PC-9 (cell line): ENCODE data around the gene ANKRD13B. TPM values are rescaled to one million over a fixed set of nuclear protein-coding genes. Genes with fewer than 3 reads are reported as not detected.

Experiments
- BruUV-seq: library from RNA; stranded (reverse); fragments of 400-500 nt; replicated peaks from 2 replicates; lab custom pipeline; 2021; lab: Mats Ljungman, UMichigan
- CTCF ChIA-PET: fragments of 300-600 bp; sonication (Branson Sonifier 250); formaldehyde crosslinking; loops from one replicate; lab custom pipeline; 2022; ENCODE audit warnings: antibody characterized with exemption; lab: Charles Lee
- POLR2A ChIA-PET: fragments of 300-600 bp; sonication (Branson Sonifier 250); formaldehyde crosslinking; loops from one replicate; lab custom pipeline; 2022; ENCODE audit warnings: antibody characterized with exemption; ENCODE audit not compliant: unreplicated experiment; lab: Charles Lee
- DNase-seq, 2 experiments: peaks; one replicate each; pipeline versions ENCODE4 v3.0.0 to v3.0.0-alpha.2; 2015 to 2022; ENCODE audit warnings: mixed read lengths in 1 of 2
- H2AFZ ChIP-seq: fragments of 200-600 bp; sonication (generic); 2 replicates; pipeline ENCODE4 v1.8.1; 2017; ENCODE audit warnings: antibody characterized with exemption
- H3F3A ChIP-seq: fragments of 200-600 bp; sonication (generic); 2 replicates; pipeline ENCODE4 v1.8.1; 2017; ENCODE audit warnings: antibody characterized with exemption, mild to moderate bottlenecking, low read depth; ENCODE audit not compliant: insufficient read depth
- H3K27ac ChIP-seq: fragments of 200-600 bp; sonication (generic); 2 replicates; pipeline ENCODE4 v1.6.1; 2016; ENCODE audit warnings: mixed run types
- H3K27me3 ChIP-seq: fragments of 200-600 bp; sonication (generic); 2 replicates; pipeline ENCODE4 v1.6.1; 2016; ENCODE audit warnings: low read depth, mixed run types; ENCODE audit not compliant: insufficient read depth
- H3K36me3 ChIP-seq: fragments of 200-600 bp; sonication (generic); 2 replicates; pipeline ENCODE4 v1.6.1; 2016; ENCODE audit warnings: low read depth, mixed run types
- H3K4me1 ChIP-seq: fragments of 200-600 bp; sonication (generic); replicated peaks from 2 replicates; pipeline ENCODE4 v1.6.1; 2016; ENCODE audit warnings: mixed run types; ENCODE audit not compliant: insufficient read depth
- H3K4me2 ChIP-seq: fragments of 200-600 bp; sonication (generic); 2 replicates; pipeline ENCODE4 v1.6.1; 2017; ENCODE audit warnings: mixed run types
- H3K4me3 ChIP-seq: fragments of 200-600 bp; sonication (generic); 2 replicates; pipeline ENCODE4 v1.6.1; 2016; ENCODE audit warnings: mixed run types
- H3K79me2 ChIP-seq: fragments of 200-600 bp; sonication (generic); 2 replicates; pipeline ENCODE4 v1.6.1; 2017; ENCODE audit warnings: low read depth, mixed run types
- H3K9me2 ChIP-seq: fragments of 200-600 bp; sonication (generic); 2 replicates; pipeline ENCODE4 v1.8.1; 2017; ENCODE audit warnings: mild to moderate bottlenecking; ENCODE audit not compliant: insufficient read depth
- H3K9me3 ChIP-seq: fragments of 200-600 bp; sonication (generic); 2 replicates; pipeline ENCODE4 v1.8.1; 2016; ENCODE audit warnings: low read depth; ENCODE audit not compliant: insufficient read depth
- H4K20me1 ChIP-seq: fragments of 200-600 bp; sonication (generic); 2 replicates; pipeline ENCODE4 v1.8.1; 2017; ENCODE audit not compliant: insufficient read depth
- CTCF ChIP-seq: fragments of 200-600 bp; sonication (generic); conservative IDR thresholded peaks from 2 replicates; pipeline ENCODE4 v1.6.1; 2017; ENCODE audit warnings: mixed run types, antibody characterized with exemption, mild to moderate bottlenecking, moderate library complexity
- EZH2 ChIP-seq: fragments of 200-600 bp; sonication (generic); IDR thresholded peaks from 2 replicates; pipeline ENCODE4 v1.8.0; 2017; ENCODE audit warnings: antibody characterized with exemption, low read depth
- intact Hi-C: fragments of 100-400 bp; cut with micrococcal nuclease; formaldehyde crosslinking; loops from one replicate; pipeline ENCODE4 v1.10.0; 2022; ENCODE audit not compliant: unreplicated experiment
- total RNA-seq: library from RNA; stranded (reverse); gene quantifications from 2 replicates; pipeline ENCODE4 v1.2.3, GENCODE V29; 2021

The ANKRD13B gene
- total RNA-seq, 1 experiment from 2014 or later, result 28.4 TPM

- Histone ChIP-seq H3K27ac (no peak overlapping the region), H3K4me3 (peak overlapping the region; percentile 96; the same call in 1 of the 2 replicates)
Observed at GRCh38 chr17:29621751-29622194, 28.8 kb downstream of the ANKRD13B start.

DNA sequence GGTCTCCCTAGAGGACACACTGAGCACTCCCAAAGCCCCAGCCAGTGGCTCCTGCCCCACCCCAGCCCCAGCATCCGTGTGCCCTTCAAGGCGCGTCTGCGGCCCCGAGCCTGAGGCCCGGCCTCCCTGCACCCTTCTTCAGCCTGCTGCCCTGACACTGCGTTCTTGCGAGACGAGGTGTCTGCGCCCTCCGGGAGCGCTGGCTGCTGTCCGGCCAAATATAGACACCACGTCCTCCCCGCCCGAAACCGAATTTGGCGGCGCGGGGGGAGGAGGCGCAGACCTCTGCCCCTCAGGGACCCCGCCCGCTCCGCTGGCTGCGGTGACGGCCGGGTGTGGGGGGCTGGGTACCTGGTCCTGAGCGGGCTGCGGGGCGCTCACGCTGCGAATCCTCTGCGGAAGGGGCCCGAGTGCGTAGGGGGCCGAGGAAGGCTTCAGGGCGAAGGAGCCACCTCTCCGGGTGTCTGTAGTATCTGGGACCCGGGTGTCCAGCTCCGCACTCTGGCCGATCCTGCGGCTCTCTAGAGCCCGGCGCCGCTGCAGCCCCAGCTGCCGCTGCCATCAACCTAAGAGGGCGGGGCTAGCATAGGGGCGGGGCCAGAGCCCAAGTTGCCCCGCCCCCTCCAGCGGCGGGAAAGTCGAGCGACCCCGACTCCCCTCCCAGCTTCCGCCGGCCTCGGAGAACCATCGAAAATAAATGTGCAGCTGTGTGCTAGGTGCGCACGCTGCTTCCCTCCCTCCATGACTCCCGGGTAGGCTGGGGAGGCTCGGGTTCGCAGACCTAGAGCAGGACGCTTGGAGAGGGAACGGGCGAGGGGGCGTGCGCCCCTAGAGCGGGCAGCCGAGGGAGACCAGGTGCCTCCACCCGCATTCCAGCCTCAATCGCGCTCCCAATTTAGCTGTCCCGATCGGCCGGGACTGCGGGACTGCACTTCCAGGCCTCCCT, 29.7 kb downstream of the ANKRD13B start, which contains the start of gene CORO6:
TSS of gene CORO6 (minus strand) at position 576 of the 946 bp plus-strand sequence. CDS start 1,491 bp downstream, outside the sequence.
- H3K36me3 ChIP-seq, result no peaks in the 10 kb centered on the region
- H3K4me2 ChIP-seq, result peak within 1 kb of the TSS; percentile 86
- no TSS peak for BruUV-seq
- CTCF ChIA-PET, result interaction anchor here (0.9 kb wide), 1 partner anchor 16 kb away, joined by 3 read pairs; no protein-coding TSS in a partner anchor
- peak within 1 kb of the TSS; percentile 93 for H2AFZ ChIP-seq
- POLR2A ChIA-PET, result no interaction called here
- no peaks in the 10 kb centered on the region for H3K9me2 ChIP-seq
- peaks cover 15% of the 10 kb centered on the region; the same call in 1 of the 2 replicates for H3F3A ChIP-seq
- peaks cover 58% of the 10 kb centered on the region for H3K4me1 ChIP-seq
- no peaks in the 10 kb centered on the region for H3K9me3 ChIP-seq
- peak within 1 kb of the TSS; percentile 96 for H3K4me3 ChIP-seq
- peak within 1 kb of the TSS; percentile 36 for H3K27ac ChIP-seq
- H4K20me1 ChIP-seq, result no peaks in the 10 kb centered on the region
- no peaks in the 10 kb centered on the region for H3K79me2 ChIP-seq
- no peaks in the 10 kb centered on the region for H3K27me3 ChIP-seq
- no peak for TF ChIP-seq EZH2
- no peak for TF ChIP-seq CTCF
- DNase-seq, result peak in 1 of 2 experiments; percentile 71
- intact Hi-C loops, result loop anchor here (1.0 to 2.0 kb wide), 2 partner anchors 17 to 34 kb away; partner anchors contain the start of gene GIT1

More at GRCh38 chr17:29621751-29622194, 28.8 kb downstream of the ANKRD13B start:
- Histone ChIP-seq H3F3A (peaks cover 15% of the 10 kb centered on the region; the same call in 1 of the 2 replicates), H3K4me1 (peaks cover 58% of the 10 kb centered on the region), H2AFZ (peak overlapping the region; percentile 93; the same call in 1 of the 2 replicates), H3K4me2 (peak overlapping the region; percentile 86), H3K9me3 (no peaks in the 10 kb centered on the region), H3K36me3 (no peaks in the 10 kb centered on the region), H3K79me2 (no peaks in the 10 kb centered on the region), H3K27me3 (no peaks in the 10 kb centered on the region), H4K20me1 (no peaks in the 10 kb centered on the region), H3K9me2 (no peaks in the 10 kb centered on the region)
- TF ChIP-seq CTCF, result no peak
- no peak for TF ChIP-seq EZH2
- BruUV-seq, result TSS peak; percentile 31
- ChIA-PET CTCF (interaction anchor here (0.6 to 1.8 kb wide), 3 partner anchors 18 to 55 kb away, joined by 5 read pairs; no protein-coding TSS in a partner anchor), POLR2A (interaction anchor here (0.5 to 1.0 kb wide), 4 partner anchors 30 to 910 kb away, joined by 3 to 4 read pairs (median 3); partner anchors contain the start of gene PROCA1)
- intact Hi-C loops, result loop anchor here (1.0 to 2.0 kb wide), 2 partner anchors 18 to 33 kb away; partner anchors contain the start of gene GIT1
- peak in 1 of 2 experiments; percentile 23 for DNase-seq

GRCh38 chr17:29623283-29623647, 30.3 kb downstream of the ANKRD13B start:
- Histone ChIP-seq H3K79me2 (no peaks in the 10 kb centered on the region), H2AFZ (peak overlapping the region; percentile 93; the same call in 1 of the 2 replicates), H4K20me1 (no peaks in the 10 kb centered on the region), H3K27ac (peak overlapping the region; percentile 36), H3K4me1 (peaks cover 58% of the 10 kb centered on the region), H3F3A (peaks cover 15% of the 10 kb centered on the region; the same call in 1 of the 2 replicates), H3K4me2 (peak overlapping the region; percentile 86), H3K27me3 (no peaks in the 10 kb centered on the region), H3K4me3 (peak overlapping the region; percentile 96; the same call in 1 of the 2 replicates), H3K36me3 (no peaks in the 10 kb centered on the region), H3K9me2 (no peaks in the 10 kb centered on the region), H3K9me3 (no peaks in the 10 kb centered on the region)
- BruUV-seq, result TSS peak; percentile 67
- no peak for TF ChIP-seq EZH2
- TF ChIP-seq CTCF, result no peak
- no peak for DNase-seq
- intact Hi-C loops, result loop anchor here (2.0 kb wide), 1 partner anchor 34 kb away; the partner anchor contains the start of gene GIT1
- ChIA-PET POLR2A (no interaction called here), CTCF (interaction anchor here (0.9 kb wide), 1 partner anchor 15 kb away, joined by 3 read pairs; no protein-coding TSS in a partner anchor)
